Measurements from ENCODE around the gene SLC3A2.

The SLC3A2 gene

GRCh38 chr11:62896049-62896448, 15.4 kb downstream of the SLC3A2 start:
- Histone ChIP-seq H3K4me1 (ENCODE audit: control insufficient read depth, insufficient read depth, low read length) (0 out of 2 replicates have a peak, but pooled peaks cover 2% of the 10 kb centered on the region), H3K27me3 (ENCODE audit: control insufficient read depth, insufficient read depth, low read length) (no peaks in the 10 kb centered on the region), H3K4me3 (ENCODE audit: low read length) (no peak overlapping the region), H3K27ac (ENCODE audit: low read length) (no peak overlapping the region), H3K9me3 (ENCODE audit: control insufficient read depth, insufficient read depth, low read length) (no peaks in the 10 kb centered on the region), H3K36me3 (ENCODE audit: control insufficient read depth, insufficient read depth, low read length) (no peaks in the 10 kb centered on the region)
- WGBS (ENCODE audit: insufficient coverage, insufficient read length): no CpG with 5 or more reads among the region's 10 CpGs
- DNase-seq (ENCODE audit: low read depth, low spot score): no peak

DNA sequence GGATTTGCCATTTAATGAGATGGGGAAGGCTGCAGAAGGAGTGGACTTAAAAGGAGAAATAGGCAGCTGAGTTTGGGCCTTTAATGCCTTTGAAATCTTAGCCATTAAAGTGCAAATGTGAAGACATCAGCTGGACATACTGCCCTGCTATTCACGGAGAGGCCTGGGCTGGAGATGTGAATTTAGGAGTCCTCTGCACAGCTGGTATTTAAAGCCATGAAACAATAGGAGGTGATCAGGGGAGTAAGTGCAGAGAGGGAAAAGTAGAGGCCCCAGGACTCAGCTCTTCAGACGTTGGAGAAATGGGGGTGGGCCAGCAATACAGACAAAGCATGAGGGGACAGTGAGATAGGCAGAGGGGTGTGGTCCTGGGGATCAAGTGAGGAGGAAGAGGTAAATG, 16.6 kb downstream of the SLC3A2 start:
- no peaks in the 10 kb centered on the region for H3K27me3 ChIP-seq (ENCODE audit: control insufficient read depth, insufficient read depth, low read length)
- WGBS (ENCODE audit: insufficient coverage, insufficient read length): no CpG with 5 or more reads among the region's 2 CpGs
- no peak overlapping the region for H3K4me3 ChIP-seq (ENCODE audit: low read length)
- H3K36me3 ChIP-seq (ENCODE audit: control insufficient read depth, insufficient read depth, low read length): no peaks in the 10 kb centered on the region
- H3K4me1 ChIP-seq (ENCODE audit: control insufficient read depth, insufficient read depth, low read length): no peaks in the 10 kb centered on the region
- no peak overlapping the region for H3K27ac ChIP-seq (ENCODE audit: low read length)
- DNase-seq (ENCODE audit: low read depth, low spot score): no peak
- H3K9me3 ChIP-seq (ENCODE audit: control insufficient read depth, insufficient read depth, low read length): no peaks in the 10 kb centered on the region

DNA sequence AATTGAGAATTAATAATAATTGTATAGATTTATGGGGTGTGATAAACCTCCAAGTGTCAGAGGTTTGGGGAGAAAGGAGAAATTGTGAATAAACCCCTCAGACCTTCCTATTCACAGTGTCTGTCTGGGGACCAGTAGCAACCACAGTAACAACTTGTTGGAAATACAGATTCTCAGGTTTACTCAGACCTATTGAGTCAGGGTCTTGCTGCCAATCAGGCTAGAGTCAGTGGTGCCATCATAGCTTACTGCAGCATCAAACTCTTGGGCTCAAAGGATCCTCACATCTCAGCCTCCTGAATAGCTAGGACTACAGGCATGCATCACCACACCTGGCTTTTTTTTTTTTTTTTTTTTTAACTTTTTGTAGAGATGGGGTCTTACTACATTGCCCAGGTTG, 17.3 kb downstream of the SLC3A2 start:
- no peaks in the 10 kb centered on the region for H3K36me3 ChIP-seq (ENCODE audit: control insufficient read depth, insufficient read depth, low read length)
- no peaks in the 10 kb centered on the region for H3K27me3 ChIP-seq (ENCODE audit: control insufficient read depth, insufficient read depth, low read length)
- no peak overlapping the region for H3K4me3 ChIP-seq (ENCODE audit: low read length)
- H3K9me3 ChIP-seq (ENCODE audit: control insufficient read depth, insufficient read depth, low read length): no peaks in the 10 kb centered on the region
- no peak for DNase-seq (ENCODE audit: low read depth, low spot score)
- H3K4me1 ChIP-seq (ENCODE audit: control insufficient read depth, insufficient read depth, low read length): no peaks in the 10 kb centered on the region
- H3K27ac ChIP-seq (ENCODE audit: low read length): no peak overlapping the region

- H3K9me3 ChIP-seq (ENCODE audit: control insufficient read depth, insufficient read depth, low read length): no peaks in the 10 kb centered on the region
- H3K4me1 ChIP-seq (ENCODE audit: control insufficient read depth, insufficient read depth, low read length): no peaks in the 10 kb centered on the region
- WGBS (ENCODE audit: insufficient coverage, insufficient read length): no CpG with 5 or more reads among the region's 1 CpG
- DNase-seq (ENCODE audit: low read depth, low spot score): no peak
- H3K27me3 ChIP-seq (ENCODE audit: control insufficient read depth, insufficient read depth, low read length): no peaks in the 10 kb centered on the region
- no peak overlapping the region for H3K4me3 ChIP-seq (ENCODE audit: low read length)
- H3K36me3 ChIP-seq (ENCODE audit: control insufficient read depth, insufficient read depth, low read length): no peaks in the 10 kb centered on the region
- no peak overlapping the region for H3K27ac ChIP-seq (ENCODE audit: low read length)
Measured at GRCh38 chr11:62902932-62903331, 22.2 kb downstream of the SLC3A2 start.

GRCh38 chr11:62905296-62905695, 24.6 kb downstream of the SLC3A2 start:
- H3K4me3 ChIP-seq (ENCODE audit: low read length): no peak overlapping the region
- H3K4me1 ChIP-seq (ENCODE audit: control insufficient read depth, insufficient read depth, low read length): peaks cover 11% of the 10 kb centered on the region
- no peak overlapping the region for H3K27ac ChIP-seq (ENCODE audit: low read length)
- no peaks in the 10 kb centered on the region for H3K36me3 ChIP-seq (ENCODE audit: control insufficient read depth, insufficient read depth, low read length)
- no peaks in the 10 kb centered on the region for H3K27me3 ChIP-seq (ENCODE audit: control insufficient read depth, insufficient read depth, low read length)
- WGBS (ENCODE audit: insufficient coverage, insufficient read length): no CpG with 5 or more reads among the region's 3 CpGs
- DNase-seq (ENCODE audit: low read depth, low spot score): no peak
- no peaks in the 10 kb centered on the region for H3K9me3 ChIP-seq (ENCODE audit: control insufficient read depth, insufficient read depth, low read length)

- Histone ChIP-seq H3K27ac (ENCODE audit: low read length) (no peak overlapping the region), H3K36me3 (ENCODE audit: control insufficient read depth, insufficient read depth, low read length) (no peaks in the 10 kb centered on the region), H3K27me3 (ENCODE audit: control insufficient read depth, insufficient read depth, low read length) (no peaks in the 10 kb centered on the region), H3K9me3 (ENCODE audit: control insufficient read depth, insufficient read depth, low read length) (no peaks in the 10 kb centered on the region), H3K4me1 (ENCODE audit: control insufficient read depth, insufficient read depth, low read length) (peaks cover 11% of the 10 kb centered on the region), H3K4me3 (ENCODE audit: low read length) (no peak overlapping the region)
- DNase-seq (ENCODE audit: low read depth, low spot score): peak; percentile 81
- WGBS (ENCODE audit: insufficient coverage, insufficient read length): no CpG with 5 or more reads among the region's 14 CpGs
Measured at GRCh38 chr11:62905927-62906531, 25.3 kb downstream of the SLC3A2 start.

DNA sequence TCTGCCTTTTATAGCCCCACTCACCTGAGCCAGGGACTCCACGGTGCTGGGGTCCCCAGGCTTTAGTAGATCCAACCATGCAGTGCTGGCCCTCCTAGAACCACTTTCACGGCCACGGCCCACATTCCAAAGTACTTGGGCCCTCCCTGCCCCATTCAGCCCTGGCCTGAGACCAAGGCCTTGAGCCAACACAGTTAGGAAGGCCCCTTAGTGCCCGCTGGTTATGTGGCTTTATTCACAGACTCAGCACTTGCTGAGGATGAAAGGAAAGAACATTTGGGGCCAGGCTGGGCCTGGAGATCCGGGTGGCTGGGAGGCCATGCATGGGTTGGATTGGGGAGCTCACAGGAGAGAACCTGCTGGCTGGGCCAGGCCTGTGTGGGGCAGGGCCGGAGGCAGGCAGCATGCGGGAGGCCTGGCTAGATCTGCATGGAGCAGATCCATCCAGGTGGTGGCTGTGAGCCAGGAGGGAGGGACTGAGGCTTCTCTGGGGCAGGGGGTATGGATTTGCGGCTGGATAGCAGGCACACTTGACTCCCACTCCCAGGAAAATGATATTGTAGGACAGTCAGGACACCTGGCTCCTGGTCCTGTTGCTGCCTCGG, 27.9 kb downstream of the SLC3A2 start:
- H3K4me3 ChIP-seq (ENCODE audit: low read length): no peak overlapping the region
- no peak for DNase-seq (ENCODE audit: low read depth, low spot score)
- no peaks in the 10 kb centered on the region for H3K9me3 ChIP-seq (ENCODE audit: control insufficient read depth, insufficient read depth, low read length)
- H3K27me3 ChIP-seq (ENCODE audit: control insufficient read depth, insufficient read depth, low read length): no peaks in the 10 kb centered on the region
- H3K27ac ChIP-seq (ENCODE audit: low read length): no peak overlapping the region
- no CpG with 5 or more reads among the region's 9 CpGs for WGBS (ENCODE audit: insufficient coverage, insufficient read length)
- H3K4me1 ChIP-seq (ENCODE audit: control insufficient read depth, insufficient read depth, low read length): peaks cover 11% of the 10 kb centered on the region
- no peaks in the 10 kb centered on the region for H3K36me3 ChIP-seq (ENCODE audit: control insufficient read depth, insufficient read depth, low read length)

GRCh38 chr11:62909107-62909894, 28.6 kb downstream of the SLC3A2 start:
- no CpG with 5 or more reads among the region's 24 CpGs for WGBS (ENCODE audit: insufficient coverage, insufficient read length)
- Histone ChIP-seq H3K4me1 (ENCODE audit: control insufficient read depth, insufficient read depth, low read length) (peaks cover 11% of the 10 kb centered on the region), H3K4me3 (ENCODE audit: low read length) (no peak overlapping the region), H3K36me3 (ENCODE audit: control insufficient read depth, insufficient read depth, low read length) (no peaks in the 10 kb centered on the region), H3K27me3 (ENCODE audit: control insufficient read depth, insufficient read depth, low read length) (no peaks in the 10 kb centered on the region), H3K27ac (ENCODE audit: low read length) (no peak overlapping the region), H3K9me3 (ENCODE audit: control insufficient read depth, insufficient read depth, low read length) (no peaks in the 10 kb centered on the region)
- peak; percentile 91 for DNase-seq (ENCODE audit: low read depth, low spot score)

DNA sequence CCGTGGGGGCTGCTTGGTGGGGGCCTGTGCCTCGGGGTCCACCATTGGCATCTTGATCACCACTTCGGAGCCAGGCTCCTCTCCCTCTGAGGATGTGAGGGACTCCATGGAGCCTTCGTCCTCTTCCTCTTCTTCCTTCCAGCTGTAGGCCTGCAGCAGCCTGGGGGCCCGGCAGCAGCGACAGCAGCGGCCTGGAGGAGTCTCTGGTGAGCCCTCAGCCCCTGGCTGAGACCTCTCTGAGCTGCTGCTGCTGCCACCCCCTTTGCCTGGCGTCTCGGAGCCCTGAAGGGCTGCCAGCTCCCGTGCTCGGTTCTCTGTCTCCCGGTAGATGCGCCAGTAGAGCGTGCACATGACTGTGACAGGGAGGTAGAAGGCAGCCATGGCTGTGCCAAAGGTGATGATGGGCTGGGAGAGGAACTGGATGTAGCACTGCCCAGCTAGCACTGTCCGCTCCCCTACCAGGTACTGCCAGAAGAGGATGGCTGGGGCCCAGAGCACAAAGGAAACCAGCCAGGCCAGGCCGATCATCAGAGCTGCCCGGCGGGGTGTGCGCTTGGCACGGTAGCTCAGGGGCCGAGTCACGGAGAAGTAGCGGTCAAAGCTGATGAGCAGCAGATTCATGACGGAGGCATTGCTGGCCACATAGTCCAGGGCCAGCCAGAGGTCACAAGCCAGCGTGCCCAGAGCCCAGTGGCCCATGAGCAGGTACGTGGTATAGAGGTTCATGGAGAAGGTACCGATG, 29.6 kb downstream of the SLC3A2 start:
- DNase-seq (ENCODE audit: low read depth, low spot score): no peak
- peaks cover 11% of the 10 kb centered on the region for H3K4me1 ChIP-seq (ENCODE audit: control insufficient read depth, insufficient read depth, low read length)
- no peaks in the 10 kb centered on the region for H3K9me3 ChIP-seq (ENCODE audit: control insufficient read depth, insufficient read depth, low read length)
- H3K27me3 ChIP-seq (ENCODE audit: control insufficient read depth, insufficient read depth, low read length): no peaks in the 10 kb centered on the region
- no peak overlapping the region for H3K4me3 ChIP-seq (ENCODE audit: low read length)
- WGBS (ENCODE audit: insufficient coverage, insufficient read length): no CpG with 5 or more reads among the region's 27 CpGs
- no peaks in the 10 kb centered on the region for H3K36me3 ChIP-seq (ENCODE audit: control insufficient read depth, insufficient read depth, low read length)
- H3K27ac ChIP-seq (ENCODE audit: low read length): no peak overlapping the region
